Dermis microvascular lymphatic vessel endothelial cell (primary cell): Measurements from ENCODE around the gene SPATA31A1. TPM values are rescaled to one million over a fixed set of nuclear protein-coding genes. Genes with fewer than 3 reads are reported as not detected.
"Not testable (repeated sequence)": the region's sequence is repeated elsewhere in the genome, so short reads cannot be mapped to it uniquely, and the experiment has no call there.

Experiments
- DNase-seq, 2 donors: peaks; one replicate each; pipeline versions ENCODE4 v3.0.0 to v3.0.0-alpha.2; 2010; ENCODE audit warnings: low read depth in 2 of 2
- total RNA-seq: library from RNA; depleted of rRNA; stranded (reverse); fragments of >200 nt; gene quantifications from 2 replicates; pipeline ENCODE4 v1.2.1, GENCODE V29; 2014

The SPATA31A1 gene
- not detected in 2 replicates for total RNA-seq

GRCh38 chr9:39355369-39355768 lies at the start of gene SPATA31A1:
Gene SPATA31A1, plus strand, starts transcription at chr9:39355669. Its CDS starts 62 bp downstream, at chr9:39355731.
- not testable (repeated sequence) for DNase-seq

DNA sequence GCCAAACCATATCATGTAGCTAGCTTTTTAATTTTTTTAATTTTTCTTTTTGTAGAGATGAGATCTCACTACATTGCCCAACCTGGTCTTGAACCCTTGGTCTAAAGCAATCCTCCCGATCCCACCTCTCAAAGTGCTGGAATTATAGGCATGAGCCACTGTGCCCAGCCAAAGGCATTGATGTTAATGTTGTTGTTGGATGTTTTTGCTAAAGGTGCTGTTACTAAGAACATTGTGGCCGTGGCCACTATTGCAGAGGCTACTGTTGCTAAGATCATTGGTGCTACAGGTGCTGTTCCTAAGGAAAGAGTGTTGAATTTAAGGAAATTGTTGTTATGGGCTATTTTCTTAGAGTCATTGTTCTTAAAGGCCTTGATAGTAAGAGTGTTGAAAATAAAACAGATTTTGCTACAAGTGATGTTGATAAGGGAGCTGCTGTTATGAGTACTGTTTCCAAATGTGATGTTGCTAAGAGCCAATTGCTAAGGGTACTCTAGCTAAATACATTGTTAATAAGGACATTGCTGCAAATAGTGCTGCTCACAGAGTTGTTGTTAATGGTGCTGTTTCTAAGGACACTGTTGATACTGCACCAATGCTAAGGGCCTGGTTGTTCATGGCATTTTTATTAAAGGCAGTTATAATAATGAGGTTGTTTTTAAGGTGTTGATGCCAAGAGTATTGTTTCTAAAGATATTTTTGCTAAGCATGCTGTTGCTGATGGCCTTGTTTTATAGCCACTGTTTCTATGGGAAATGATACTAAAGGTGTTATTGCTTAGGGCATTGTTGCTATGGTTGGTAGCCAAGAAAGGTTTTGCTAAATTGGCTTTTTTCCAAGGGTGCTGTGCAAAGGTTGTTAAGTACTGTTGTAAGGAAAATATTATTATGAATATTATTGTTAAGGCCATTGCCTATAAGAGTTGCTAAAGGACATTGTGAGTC lies 52.1 kb downstream of the SPATA31A1 start:
- peak in 1 of 2 donors; percentile 43 for DNase-seq

DNA sequence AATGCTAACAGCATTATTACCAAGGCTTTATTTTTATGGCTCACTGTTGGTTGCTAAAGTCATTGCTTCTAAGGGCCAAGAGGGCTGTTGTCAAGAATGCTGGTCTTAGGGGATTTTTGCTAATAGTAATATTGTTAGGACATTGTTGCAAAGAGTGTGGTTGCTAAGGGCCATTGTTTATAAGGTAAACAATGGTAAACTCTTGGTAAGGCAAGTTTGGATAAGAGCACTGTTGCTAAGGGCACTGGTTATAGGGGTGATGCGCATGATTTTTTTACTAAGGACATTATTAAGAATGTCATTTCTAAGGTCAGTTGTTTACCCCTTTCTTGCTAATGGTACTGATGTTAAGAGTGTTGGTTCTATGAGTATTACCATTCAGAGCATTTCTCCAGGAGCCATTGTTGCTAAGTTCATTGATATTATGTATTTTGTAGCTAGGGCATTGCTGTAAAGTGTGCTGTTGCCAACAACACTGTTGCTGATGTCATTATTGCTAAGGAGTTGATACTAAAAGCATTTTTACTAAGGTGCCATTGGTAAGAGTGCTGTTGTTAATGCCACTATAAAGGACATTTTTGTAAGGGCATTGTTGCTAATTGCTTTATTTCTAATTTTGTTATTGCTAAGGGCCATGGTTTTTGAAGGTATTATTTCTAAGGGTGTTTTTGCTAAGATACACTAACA lies 55.9 kb downstream of the SPATA31A1 start:
- not testable (repeated sequence) for DNase-seq

Other genes with a start within 250 kb of the SPATA31A1 start
- gene CNTNAP3, start 67.5 kb upstream of the SPATA31A1 start, total RNA-seq, result 38.8 and 78.6 TPM in 2 replicates